ENCODE data around the gene BCAS4. TPM values are rescaled to one million over a fixed set of nuclear protein-coding genes. Genes with fewer than 3 reads are reported as not detected.

The BCAS4 gene
- total and polyA plus RNA-seq, 2 experiments from 2014 or later, result 22.2 to 24.8 TPM

GRCh38 chr20:50885068-50885467, 90.2 kb downstream of the BCAS4 start:
- no peaks in the 10 kb centered on the region for H3K4me1 ChIP-seq (ENCODE audit: insufficient read depth)
- TF ChIP-seq ETS1 (IDR thresholded peaks at IDR 0.05) (no peak), NANOG (IDR thresholded peaks at IDR 0.05; ENCODE audit: borderline replicate concordance) (no peak), JUNB (IDR thresholded peaks at IDR 0.05; ENCODE audit: unreplicated experiment) (no peak), EZH2 (IDR thresholded peaks at IDR 0.05; ENCODE audit: low read depth, unreplicated experiment) (no peak), ZNF331 (CRISPR knock-in tag; IDR thresholded peaks at IDR 0.05; ENCODE audit: low read depth) (no peak), ZNF114 (CRISPR knock-in tag; IDR thresholded peaks at IDR 0.05) (no peak), CREB1 (CRISPR knock-in tag; IDR thresholded peaks at IDR 0.05; ENCODE audit: low read depth) (no peak), ZNF462 (CRISPR knock-in tag; IDR thresholded peaks at IDR 0.05) (no peak), POLR2AphosphoS5 (IDR thresholded peaks at IDR 0.05; ENCODE audit: low read depth) (no peak), STAT1 (IDR thresholded peaks at IDR 0.05; ENCODE audit: unreplicated experiment) (no peak), EZH2phosphoT487 (IDR thresholded peaks at IDR 0.05; ENCODE audit: unreplicated experiment) (no peak)
- TF ChIP-seq, protein P1, sequence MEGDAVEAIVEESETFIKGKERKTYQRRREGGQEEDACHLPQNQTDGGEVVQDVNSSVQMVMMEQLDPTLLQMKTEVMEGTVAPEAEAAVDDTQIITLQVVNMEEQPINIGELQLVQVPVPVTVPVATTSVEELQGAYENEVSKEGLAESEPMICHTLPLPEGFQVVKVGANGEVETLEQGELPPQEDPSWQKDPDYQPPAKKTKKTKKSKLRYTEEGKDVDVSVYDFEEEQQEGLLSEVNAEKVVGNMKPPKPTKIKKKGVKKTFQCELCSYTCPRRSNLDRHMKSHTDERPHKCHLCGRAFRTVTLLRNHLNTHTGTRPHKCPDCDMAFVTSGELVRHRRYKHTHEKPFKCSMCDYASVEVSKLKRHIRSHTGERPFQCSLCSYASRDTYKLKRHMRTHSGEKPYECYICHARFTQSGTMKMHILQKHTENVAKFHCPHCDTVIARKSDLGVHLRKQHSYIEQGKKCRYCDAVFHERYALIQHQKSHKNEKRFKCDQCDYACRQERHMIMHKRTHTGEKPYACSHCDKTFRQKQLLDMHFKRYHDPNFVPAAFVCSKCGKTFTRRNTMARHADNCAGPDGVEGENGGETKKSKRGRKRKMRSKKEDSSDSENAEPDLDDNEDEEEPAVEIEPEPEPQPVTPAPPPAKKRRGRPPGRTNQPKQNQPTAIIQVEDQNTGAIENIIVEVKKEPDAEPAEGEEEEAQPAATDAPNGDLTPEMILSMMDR (conservative IDR thresholded peaks at IDR 0.05; ENCODE audit: low read depth in 2 of 2), result no peak
- TF ChIP-seq, protein P2, sequence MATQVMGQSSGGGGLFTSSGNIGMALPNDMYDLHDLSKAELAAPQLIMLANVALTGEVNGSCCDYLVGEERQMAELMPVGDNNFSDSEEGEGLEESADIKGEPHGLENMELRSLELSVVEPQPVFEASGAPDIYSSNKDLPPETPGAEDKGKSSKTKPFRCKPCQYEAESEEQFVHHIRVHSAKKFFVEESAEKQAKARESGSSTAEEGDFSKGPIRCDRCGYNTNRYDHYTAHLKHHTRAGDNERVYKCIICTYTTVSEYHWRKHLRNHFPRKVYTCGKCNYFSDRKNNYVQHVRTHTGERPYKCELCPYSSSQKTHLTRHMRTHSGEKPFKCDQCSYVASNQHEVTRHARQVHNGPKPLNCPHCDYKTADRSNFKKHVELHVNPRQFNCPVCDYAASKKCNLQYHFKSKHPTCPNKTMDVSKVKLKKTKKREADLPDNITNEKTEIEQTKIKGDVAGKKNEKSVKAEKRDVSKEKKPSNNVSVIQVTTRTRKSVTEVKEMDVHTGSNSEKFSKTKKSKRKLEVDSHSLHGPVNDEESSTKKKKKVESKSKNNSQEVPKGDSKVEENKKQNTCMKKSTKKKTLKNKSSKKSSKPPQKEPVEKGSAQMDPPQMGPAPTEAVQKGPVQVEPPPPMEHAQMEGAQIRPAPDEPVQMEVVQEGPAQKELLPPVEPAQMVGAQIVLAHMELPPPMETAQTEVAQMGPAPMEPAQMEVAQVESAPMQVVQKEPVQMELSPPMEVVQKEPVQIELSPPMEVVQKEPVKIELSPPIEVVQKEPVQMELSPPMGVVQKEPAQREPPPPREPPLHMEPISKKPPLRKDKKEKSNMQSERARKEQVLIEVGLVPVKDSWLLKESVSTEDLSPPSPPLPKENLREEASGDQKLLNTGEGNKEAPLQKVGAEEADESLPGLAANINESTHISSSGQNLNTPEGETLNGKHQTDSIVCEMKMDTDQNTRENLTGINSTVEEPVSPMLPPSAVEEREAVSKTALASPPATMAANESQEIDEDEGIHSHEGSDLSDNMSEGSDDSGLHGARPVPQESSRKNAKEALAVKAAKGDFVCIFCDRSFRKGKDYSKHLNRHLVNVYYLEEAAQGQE (IDR thresholded peaks at IDR 0.05; ENCODE audit: unreplicated experiment), result no peak
- no peaks in the 10 kb centered on the region for H3K27me3 ChIP-seq (ENCODE audit: insufficient read depth)
- H3K9me2 ChIP-seq (ENCODE audit: insufficient read depth), result no peaks in the 10 kb centered on the region
- H3K79me2 ChIP-seq (replicated peaks; ENCODE audit: insufficient read depth), result no peaks in the 10 kb centered on the region
- Mint-ChIP-seq H3K4me1 (no peaks in the 10 kb centered on the region; the same call in 1 of the 3 replicates), H3K36me3 (ENCODE audit: low read depth) (peaks cover 24% of the 10 kb centered on the region), H3K4me3 (no peak overlapping the region), H3K27ac (no peak overlapping the region), H3K9me3 (no peaks in the 10 kb centered on the region), H3K27me3 (ENCODE audit: insufficient read depth, low read depth, poor library complexity) (peaks cover 6% of the 10 kb centered on the region)
- H2AFZ ChIP-seq, result no peak overlapping the region
- H3K4me2 ChIP-seq, result no peak overlapping the region
- peak; percentile 34 for ATAC-seq
- H4K20me1 ChIP-seq (replicated peaks; ENCODE audit: insufficient read depth), result peaks cover 33% of the 10 kb centered on the region
- no peak for DNase-seq (ENCODE audit: low spot score)
- H3K4me3 ChIP-seq, result no peak overlapping the region
- H3F3A ChIP-seq (replicated peaks; ENCODE audit: low read depth), result peaks cover 32% of the 10 kb centered on the region
- H3K27ac ChIP-seq (ENCODE audit: low read depth), result 0 out of 2 replicates have a peak overlapping the region, but pooled peaks have one; percentile 39
- peaks cover 14% of the 10 kb centered on the region; the same call in 1 of the 2 replicates for H3K36me3 ChIP-seq (ENCODE audit: insufficient read depth)

All from GM23338 (cell line).